Measurements from ENCODE around the gene REG3G.
"Not testable (repeated sequence)": the region's sequence is repeated elsewhere in the genome, so short reads cannot be mapped to it uniquely, and the experiment has no call there.

Gene REG3G

DNA sequence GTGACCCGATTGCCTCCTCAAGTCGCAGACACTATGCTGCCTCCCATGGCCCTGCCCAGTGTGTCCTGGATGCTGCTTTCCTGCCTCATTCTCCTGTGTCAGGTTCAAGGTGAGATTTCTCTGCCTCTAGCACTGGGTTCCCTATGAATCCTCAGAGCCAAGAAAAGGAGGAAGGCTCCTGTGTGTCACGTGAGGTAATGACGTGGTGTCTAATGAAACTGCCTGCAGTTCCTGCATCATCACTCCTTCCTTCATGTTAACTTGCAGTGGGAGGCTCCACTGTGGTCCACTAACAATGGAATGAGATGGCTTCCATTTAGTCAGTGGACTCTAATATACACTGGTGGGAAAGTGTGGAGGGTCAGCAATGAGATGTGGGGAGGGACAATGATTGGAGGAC, 559 bp downstream of the REG3G start:
- DNase-seq, result no peak

GRCh38 chr2:79039944-79040343, 14.4 kb downstream of the REG3G start:
- no peak for DNase-seq

- no peak for DNase-seq
These were observed 15.5 kb downstream of the REG3G start for GRCh38 chr2:79041032-79041448.

DNA sequence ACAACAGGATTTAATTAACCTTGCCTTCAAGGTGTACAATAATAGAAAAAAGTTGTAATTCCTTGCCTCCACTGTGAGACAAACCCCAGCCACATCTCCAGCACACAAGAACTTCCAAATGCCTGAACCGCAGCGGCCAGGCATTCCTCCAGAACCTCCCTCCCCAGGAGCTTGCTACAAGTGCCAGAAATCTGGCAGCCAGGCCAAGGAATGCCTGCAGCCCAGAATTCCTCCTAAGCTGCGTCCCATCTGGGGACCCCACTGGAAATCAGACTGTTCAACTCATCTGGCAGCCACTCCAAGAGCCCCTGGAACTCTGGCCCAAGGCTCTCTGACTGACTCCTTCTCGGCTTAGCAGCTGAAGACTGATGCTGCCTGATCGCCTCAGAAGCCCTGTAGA, 28.0 kb downstream of the REG3G start:
- DNase-seq, result not testable (repeated sequence)

GRCh38 chr2:79054769-79055168, 29.3 kb downstream of the REG3G start:
- DNase-seq, result not testable (repeated sequence)

GRCh38 chr2:79065201-79065600, 39.7 kb downstream of the REG3G start:
- DNase-seq, result no peak

- DNase-seq, result no peak
These were observed 45.6 kb downstream of the REG3G start for GRCh38 chr2:79071078-79071477.

Measured in activated naive CD4-positive, alpha-beta T cell treated with Interleukin-2 at 50 U/mL for 16 hours (primary cell).